Middle frontal gyrus (tissue), 1 donor: ENCODE results near the gene CD7.

ENCODE experiments used
- DNase-seq: peaks from one replicate; pipeline ENCODE4 v3.0.0-alpha.2; 2015; ENCODE audit warnings: low spot score; ENCODE audit errors: extremely low spot score

The CD7 gene

DNA sequence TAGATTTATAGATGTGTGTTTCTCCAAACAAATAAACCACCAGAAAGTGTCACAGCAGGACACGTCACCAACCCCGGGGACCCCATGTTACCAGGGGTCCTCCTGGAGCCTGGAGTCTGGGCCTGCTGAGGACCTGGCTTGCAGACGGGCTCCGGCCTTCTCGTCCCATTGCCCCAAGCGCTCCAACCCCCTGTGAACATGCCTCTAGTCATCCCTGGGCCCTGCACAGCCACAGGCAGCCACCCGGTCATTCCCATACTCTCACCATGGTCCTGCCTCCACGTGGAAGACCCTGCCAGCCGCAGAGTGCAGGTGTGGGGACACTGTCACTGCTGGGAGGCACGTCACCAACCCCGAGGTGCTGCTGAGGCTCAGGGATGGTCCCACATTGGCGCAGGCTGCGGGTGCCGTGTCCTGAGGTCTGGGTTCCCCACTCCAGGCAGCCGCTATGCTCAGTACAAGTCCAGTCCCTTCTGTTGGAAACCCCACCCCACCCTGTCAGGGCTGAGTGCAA lies 11.6 kb upstream of the CD7 start:
- DNase-seq = no peak

DNA sequence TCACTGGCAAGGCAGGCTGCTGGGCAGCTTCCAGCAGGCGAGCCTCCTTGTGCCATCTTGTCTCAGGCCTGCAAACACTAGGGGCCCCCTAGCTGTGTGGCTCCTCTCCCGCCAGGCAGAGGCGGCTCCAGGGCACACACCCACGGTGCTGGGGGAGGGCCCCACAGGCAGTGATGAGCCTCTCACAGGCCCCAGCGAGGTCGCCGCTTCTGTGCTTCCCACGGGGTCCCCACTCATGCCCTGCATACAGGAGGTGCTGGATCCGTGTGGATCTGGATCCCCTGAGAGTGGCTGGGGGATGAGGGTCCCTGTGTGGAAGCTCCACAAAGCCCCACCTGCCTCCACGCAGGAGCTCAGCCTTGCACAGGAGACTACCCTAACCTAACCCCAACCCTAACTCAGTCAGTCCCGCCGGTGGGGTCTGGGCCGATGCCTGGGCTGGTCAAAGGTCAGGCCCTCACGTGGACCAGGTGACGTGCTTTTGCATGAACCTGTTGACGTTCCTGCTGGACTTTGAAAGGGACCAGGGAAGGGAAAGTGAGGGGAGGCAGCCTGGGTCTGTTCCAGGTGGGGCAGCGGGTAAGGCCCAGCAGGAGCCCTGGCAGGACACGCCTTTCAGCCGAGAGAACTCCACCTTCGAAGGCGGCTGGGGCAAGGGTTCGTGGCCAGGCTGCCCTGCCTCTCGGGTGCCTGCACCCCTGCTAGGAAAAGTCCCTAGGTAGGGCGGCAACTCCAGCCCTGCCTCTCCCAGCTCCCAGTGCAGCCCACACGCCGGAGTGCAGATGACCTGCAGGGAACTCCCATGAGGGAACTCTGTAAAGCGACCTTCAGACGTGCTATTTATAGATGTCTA lies 11.0 kb upstream of the CD7 start:
- no peak for DNase-seq

DNA sequence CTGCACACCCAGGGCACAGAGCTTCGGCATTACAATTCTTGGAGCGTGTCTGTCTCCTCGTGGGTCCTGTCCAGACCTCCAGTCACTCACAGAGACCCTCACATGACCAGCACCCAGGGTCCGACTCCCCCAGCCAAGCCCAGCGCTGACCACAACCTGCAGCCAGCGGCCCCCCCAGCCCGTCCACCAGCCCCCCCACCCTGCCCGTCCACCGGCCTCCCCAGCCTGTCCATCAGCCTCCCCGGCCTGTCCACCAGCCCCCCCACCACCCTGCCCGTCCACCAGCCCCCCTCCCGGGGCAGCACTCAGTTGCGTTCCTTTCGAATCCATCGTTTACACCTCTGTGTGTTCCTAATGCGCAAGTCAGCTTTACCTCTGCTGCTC lies 10.3 kb upstream of the CD7 start:
- no peak for DNase-seq

DNA sequence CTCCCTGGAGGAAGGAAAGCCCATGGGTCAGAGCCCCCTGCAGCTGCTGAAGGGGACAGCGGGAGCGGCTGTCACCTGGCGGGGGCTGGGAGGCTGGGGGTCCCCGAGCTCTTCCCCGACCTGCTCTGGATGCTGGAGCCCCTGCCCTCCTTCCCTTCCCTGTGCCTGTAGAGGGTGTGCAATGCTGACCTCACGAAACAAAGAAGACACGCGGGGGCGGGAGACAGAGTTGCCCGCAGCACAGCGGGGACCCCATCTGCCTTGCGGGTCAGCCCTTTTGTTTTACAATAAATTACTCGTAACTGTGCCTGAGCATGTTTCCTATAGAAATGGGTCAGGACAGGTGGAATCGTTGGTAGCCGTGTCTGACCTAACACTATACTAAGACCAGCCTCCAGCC lies 9.9 kb upstream of the CD7 start:
- DNase-seq = no peak

DNA sequence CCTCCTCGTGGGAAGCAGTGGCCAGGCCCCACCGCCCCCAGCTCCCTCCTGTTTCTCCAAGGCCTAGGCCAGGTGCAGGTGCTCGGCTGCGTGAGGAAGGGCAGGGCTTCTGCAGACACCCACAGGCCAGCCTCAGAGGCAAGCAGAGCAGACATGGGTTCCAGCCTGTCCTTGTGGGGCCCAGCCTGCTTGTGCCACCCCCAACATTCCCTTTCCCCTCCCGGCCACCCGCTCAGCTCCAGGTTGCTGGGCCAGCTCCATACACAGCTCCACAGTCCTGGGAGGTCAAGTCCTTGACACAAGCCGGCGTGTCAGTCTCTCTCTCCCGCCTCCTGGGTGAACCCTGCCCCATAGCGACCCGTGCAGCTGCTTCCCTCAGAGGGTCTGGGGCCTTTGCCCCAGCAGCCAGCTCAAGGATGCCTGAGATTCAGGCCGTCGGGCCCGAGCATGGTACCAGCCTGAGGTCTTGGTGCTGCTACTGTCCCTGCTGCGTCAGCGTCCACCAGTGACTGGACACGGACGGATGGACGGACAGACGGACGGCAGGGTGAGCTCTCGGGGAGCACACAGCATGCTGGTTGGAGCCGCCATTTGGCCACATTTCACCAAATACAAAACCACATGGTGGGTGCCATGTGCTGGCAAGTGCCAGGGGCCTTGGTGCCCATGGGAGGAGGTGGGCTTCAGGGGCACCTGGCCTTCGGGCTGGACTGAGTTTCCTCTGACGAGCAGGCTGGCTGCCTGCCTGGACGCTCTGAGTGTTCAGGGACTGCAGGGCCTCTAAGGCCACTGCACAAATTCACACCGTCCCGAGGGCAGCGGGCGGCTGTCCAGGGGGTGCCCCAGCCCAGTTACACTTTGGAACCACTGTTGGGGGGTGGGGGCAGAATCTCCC lies 8.1 kb upstream of the CD7 start:
- no peak for DNase-seq

DNA sequence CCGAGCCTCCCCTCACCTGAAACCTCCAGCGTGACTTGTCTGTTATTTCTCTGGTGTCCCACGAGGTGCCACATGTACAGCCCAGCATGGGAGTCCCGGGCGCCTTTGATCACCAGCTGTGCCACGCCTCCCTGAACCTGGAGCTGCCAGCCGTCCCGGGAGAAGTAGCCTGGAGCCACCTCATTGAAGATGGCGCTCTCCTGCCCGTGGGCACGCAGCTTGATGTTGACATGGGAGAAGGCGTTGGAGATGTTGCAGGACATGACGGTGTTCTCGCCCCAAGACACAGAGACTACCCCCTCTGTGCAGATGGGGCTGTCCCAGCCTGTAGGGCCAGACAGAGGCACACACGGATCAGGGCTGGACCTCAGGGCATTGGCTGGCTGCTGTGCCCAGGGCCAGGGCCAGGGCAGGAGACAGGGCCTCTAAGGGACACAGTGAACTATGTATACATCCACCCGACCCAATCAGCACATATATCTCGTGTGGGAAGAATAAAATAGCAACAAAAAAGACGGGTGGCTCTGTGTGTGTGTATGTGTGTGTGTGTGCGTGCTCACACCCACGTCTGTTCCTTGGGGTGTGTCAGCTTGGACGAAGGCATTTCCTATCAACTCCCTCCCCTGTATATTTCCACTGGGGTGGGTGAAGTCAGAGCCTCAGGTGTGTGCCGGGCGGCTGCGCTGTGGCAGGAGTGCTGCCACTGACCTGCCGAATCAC lies 7.3 kb upstream of the CD7 start:
- no peak for DNase-seq

DNA sequence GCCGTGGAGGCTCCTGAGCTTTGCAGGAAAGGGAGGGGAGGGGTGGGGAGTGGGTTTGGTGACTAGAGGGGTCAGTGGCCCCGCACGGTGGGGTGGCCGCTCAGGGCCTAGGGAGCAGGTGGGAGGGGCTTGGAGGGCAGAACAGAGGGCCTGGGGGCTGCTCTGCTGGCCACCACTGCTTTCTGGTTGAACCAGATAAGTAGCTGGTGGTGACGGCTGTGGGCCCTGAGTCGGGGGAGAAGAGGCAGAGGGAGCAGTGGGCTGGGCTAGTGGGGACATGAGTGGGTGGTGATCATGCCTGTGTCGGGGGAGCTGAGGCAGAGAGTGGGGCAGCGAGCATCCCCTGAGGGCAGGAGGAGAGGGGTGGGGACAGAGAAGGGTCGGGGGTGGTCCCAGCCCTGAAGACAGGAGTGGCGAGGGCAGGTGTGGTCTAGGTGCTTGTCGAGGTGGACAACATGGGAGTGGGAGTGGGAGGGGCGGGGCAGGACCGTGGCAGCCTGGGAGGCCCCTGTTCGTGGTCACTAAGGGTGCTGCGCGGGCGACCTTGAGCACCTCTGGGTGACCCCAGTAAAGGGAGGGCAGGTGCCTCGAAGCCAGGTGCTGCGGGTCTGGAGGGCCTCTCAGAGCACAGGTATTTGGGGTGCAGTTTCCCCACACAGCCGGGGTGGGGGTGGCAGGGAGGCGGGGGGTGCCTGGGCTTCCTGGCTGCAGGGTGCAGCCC lies 6.3 kb upstream of the CD7 start:
- DNase-seq = no peak

DNA sequence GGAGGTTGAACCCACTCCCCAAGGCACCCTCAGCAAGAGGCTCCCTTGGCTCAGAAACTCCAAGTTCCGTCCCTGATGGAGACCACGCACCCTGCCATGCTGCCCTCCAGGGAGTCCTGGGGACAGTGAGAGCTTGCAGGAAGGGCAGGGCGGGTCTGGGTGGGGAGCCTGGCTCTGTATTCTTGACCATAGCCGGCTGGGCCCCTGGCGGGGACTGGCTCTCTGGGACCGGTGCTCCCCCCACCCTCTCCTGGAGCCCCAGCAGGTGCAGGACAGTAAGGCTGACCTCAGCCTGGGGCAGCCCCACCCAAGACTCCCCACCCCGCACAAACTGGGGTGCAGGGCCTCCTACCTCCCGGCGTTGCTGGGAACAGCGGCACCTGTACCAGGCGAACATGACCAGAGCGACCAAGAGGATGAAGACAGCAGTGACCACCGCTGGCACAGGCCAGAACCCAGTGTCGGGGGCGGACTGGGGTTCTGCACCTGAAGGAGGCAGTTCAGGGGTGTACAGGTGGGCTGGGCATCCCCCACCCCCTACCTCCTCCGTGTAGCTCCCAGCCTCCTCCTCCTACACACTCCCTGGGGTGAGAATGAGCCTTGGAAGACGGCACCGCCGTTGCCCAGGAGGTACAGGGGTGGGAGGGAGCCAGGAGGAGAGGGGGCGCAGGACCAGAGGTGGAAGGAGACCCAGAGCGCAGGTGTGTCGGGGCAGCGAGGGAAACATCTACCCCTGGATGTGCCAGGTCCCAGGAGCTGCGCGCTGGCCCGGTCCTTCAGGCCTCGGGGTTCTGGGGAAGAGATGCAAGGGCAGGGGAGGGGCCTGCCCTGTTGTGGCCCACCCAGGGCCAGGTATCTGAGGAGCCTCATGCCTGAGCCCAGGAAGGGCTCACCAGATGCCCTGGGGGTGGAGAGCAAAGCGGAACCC lies 5.4 kb upstream of the CD7 start:
- no peak for DNase-seq

DNA sequence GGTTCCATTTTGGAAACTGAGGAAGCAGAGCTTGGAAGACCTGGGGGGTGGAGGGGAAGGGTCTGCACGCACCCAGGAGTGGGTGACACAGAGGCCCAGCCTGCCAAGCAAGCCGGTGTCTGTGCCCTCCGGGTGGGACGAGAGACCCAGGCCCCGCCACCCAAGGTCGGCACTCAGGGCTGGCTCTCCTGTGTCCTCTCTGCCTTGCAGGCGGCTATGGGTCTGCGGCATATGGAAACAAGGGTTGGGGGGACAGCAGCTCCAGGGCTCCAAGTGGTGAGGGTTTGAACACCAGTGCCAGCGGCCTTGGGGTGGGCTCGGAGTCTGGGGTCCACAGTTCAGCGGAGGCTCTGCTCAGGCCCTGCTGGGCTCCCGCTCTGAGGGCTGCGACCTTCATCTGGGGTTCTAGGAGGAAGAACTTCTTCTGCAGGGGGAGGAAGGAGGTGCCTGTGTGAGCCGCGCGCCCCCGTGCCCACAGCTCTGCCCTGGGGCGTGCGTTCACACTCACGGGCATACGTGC lies 4.6 kb upstream of the CD7 start:
- no peak for DNase-seq

DNA sequence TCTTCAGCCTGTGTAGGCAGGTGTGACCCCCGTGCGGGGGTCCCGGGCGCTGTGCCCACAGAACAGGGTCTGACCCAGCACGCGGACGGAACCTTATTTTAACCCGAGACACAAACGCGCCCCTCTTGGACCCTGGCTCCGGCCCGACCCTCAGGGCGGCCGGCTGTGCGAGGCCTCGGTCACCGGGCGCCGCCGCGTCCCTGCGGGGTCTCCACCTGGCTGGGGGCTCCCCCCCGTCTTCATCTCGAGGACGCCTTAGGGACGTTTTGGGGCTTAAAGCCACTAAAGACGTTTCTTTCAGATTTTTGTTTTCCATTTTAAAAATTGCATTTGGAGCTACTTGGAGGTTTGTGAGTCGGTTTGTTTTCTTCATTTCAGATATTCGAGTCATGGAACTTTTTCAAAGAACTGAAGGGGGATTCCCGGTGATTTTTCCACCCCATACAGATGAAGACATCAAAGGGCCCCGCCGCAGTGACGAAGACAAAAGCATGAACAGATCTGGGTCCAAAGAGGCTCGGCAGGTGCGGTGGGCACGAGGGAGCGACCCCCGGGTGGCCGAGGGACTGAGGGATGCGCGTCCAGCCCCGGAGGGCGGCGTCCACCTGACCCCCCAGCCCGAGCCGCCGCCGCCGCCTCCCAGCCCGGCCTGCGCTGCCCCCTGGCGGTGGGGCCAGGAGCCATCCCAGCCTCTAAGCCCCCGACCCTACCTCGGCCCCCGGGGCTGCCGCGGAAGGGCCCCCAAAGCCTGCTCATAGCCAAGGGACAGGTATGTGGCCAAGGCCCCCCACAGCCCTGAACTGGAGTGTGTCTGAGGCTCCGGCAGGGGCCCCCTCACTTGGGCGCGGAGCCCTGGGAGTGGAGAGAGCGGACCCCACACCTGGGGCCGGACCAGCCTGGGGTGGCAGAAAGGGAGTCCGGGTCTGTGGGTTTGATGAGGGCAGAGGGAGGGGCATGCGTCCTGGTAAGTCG lies 3.8 kb upstream of the CD7 start:
- no peak for DNase-seq

DNA sequence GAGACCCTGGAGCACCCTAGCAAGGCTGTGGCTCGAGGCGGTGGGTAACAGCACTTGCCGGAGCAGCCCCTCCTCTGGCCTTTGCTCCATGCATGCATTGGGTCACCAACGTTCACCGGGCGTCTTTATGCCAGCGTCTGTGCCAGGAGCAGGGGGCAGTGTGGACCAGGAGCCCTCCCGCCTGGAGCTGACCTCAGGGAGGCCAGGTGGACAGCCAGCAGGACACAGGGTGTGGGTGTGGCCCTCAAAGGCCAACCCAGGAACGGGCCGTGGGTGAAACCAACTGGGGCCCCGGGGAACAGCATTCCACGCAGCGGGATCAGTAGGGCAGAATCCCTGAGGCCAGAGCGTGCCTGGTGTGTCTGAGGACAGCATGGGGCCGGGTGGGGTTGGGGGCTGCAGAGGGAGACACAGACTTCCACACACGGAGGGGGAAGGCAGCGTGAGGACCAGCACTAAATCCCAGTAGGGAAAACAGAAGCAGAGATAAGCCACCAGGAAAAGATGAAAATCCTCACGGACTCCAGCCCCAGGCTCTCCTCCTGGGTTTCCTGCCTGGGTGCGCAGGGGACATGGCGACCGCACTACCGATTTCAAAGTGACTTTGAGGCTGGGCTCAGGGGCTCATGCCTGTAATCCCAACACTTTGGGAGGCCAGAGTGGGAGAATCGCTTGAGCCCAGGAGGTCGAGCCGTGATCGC lies 2.9 kb upstream of the CD7 start:
- DNase-seq = no peak

DNA sequence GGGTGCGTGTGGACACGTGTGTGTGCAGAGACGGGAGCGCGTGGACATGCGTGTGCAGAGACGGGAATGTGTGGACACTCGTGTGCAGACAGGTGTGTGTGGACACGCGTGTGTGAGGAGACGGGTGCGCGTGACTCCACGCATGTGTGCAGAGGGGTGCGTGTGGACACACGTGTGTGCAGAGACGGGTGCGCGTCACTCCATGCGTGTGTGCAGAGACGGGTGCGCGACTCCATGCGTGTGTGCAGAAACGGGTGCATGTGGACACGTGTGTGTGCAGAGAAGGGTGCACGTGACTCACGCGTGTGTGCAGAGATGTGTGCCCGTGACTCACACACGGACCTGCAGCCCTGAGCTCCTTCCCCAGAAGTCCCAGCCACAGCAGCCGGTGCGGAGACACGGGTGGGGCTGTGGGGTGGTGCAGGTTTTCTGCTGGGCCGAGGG lies 2.2 kb upstream of the CD7 start:
- no peak for DNase-seq

DNA sequence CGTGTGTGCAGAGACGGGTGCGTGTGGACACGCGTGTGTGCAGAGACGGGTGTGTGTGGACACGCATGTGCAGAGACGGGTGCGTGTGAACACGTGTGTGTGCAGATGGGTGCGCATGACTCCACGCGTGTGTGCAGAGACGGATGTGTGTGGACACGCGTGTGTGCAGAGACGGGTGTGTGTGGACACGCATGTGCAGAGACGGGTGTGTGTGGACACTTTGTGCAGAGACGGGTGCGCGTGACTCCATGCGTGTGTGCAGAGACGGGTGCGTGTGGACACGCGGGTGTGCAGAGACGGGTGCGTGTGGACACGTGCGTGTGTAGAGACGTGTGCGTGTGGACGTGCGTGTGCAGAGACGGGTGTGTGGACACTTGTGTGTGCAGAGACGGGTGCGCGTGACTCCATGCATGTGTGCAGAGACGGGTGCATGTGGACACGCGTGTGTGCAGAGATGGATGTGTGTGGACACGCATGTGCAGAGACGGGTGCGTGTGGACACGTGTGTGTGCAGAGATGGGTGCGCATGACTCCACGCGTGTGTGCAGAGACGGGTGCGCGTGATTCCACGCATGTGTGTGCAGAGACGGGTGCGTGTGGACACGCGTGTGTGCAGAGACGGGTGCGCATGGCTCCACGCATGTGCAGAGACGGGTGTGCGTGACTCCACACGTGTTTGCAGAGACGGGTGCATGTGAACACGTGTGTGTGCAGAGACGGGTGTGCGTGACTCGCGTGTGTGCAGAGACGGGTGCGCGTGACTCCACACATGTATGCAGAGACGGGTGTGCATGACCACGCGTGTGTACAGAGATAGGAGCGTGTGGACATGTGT lies 1.6 kb upstream of the CD7 start:
- DNase-seq = no peak

DNA sequence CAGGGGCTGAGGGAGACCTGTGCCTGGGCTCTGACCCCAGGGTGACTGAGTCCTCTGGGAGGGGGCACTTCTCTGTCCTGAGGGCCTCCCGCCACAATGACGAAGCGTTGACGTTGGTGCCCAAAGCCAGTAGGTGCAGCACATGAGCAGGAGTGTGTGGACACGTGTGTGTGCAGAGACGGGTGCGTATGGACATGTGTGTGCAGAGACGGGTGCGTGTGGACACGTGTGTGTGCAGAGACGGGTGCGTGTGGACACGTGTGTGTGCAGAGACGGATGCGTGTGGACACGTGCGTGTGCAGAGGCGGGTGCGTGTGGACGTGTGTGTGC lies 726 bp upstream of the CD7 start:
- DNase-seq = no peak

DNA sequence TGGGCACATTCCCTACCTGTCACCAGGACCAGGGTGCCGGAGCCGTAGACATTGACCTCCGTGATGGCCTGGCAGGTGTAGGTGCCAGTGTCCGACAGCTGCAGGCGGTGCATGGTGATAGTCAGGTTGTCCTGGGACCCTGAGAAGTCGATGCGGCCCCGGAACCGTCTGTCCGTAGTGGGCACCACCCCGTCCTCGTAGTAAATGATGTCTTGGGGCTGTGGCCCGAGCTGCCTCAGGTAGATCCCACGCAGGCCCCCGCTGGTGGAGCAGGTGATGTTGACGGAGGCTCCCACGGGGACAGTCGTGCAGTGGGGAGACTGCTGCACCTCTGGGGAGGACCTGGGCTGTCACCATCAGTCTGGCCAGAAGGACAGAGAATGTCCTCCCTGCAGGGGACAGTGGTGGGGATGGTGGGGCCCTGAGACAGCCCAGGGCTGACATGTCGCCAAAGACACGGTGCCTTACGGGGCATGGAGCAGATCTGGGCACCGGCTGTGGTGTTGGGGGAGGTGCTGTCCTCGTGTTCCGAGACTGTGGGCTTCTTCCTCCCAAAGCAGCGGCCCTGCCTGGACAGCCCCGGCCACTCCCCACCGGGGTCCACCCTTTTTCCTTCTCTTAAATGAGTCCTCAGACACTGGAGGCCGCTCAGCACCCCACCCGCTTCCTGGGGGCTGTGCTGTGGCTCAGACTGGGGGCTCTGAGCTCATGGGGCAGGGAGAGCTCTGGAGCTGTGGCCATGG lies 586 bp downstream of the CD7 start:
- no peak for DNase-seq

DNA sequence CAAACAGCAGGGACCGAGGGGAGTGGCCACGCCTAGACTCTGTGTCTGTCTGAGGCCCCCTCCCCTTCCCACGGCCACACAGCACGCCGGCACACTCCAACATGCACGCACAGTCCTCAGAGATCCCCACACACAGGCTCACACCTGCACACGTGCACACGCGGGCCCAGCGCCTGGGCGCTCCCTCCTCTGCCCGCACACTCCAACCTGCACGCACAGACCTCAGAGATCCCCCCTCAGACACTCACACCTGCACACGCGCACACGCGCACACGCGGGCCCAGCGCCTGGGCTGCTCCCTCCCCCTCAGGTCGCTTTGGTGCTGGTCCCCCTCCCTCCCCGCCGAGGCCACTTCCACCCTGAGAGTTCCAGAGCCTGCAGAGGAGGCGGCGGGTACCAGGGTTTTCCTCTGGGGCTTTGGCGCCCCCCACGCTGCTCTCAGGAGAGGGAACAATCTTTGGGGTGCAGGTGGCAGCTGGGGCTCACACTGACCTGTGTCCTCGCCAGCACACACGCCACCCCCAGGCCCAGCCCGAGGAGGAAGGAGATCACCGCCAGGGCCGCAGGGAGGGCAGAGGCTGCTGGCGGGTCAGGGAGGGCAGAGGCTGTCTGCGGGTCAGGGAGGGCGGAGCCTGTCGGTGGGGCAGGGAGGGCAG lies 1.6 kb downstream of the CD7 start:
- DNase-seq = no peak
